ENCODE results near the gene TMTC4. TPM values are rescaled to one million over a fixed set of nuclear protein-coding genes. Genes with fewer than 3 reads are reported as not detected.

TMTC4 gene
- total RNA-seq, 2 experiments from 2014 or later, result 8.0 to 9.3 TPM

DNA sequence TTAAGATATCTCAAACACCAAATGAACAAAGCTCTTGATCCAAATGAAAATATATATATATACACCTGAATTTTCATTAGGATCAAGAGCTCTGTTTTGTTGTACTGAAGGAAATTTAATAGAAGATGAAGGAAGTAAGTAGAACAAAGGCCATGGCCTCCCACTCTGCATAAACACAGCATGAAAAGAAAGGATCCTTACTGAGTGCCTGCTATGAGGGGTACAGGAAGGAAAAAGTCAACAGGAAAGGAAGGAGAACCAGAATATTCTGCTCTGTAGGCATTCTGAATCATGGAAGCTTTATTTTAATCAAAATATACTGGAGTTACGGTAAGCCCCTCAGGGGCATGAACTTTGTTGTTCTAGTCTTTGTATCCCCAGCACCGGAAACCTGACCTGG, 22.1 kb downstream of the TMTC4 start:
- CTCF ChIA-PET, result no interaction called here
- H3K9me3 Mint-ChIP-seq, result no peaks in the 10 kb centered on the region
- no peak for ATAC-seq (ENCODE audit: poor library complexity)
- H3K4me1 Mint-ChIP-seq (ENCODE audit: low read depth), result no peaks in the 10 kb centered on the region
- peaks cover 52% of the 10 kb centered on the region for H3K36me3 Mint-ChIP-seq (ENCODE audit: low read depth)
- TF ChIP-seq, protein P1, sequence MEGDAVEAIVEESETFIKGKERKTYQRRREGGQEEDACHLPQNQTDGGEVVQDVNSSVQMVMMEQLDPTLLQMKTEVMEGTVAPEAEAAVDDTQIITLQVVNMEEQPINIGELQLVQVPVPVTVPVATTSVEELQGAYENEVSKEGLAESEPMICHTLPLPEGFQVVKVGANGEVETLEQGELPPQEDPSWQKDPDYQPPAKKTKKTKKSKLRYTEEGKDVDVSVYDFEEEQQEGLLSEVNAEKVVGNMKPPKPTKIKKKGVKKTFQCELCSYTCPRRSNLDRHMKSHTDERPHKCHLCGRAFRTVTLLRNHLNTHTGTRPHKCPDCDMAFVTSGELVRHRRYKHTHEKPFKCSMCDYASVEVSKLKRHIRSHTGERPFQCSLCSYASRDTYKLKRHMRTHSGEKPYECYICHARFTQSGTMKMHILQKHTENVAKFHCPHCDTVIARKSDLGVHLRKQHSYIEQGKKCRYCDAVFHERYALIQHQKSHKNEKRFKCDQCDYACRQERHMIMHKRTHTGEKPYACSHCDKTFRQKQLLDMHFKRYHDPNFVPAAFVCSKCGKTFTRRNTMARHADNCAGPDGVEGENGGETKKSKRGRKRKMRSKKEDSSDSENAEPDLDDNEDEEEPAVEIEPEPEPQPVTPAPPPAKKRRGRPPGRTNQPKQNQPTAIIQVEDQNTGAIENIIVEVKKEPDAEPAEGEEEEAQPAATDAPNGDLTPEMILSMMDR (IDR thresholded peaks at IDR 0.05), result no peak
- intact Hi-C loops (cut with DNase I, micrococcal nuclease), result no loop called here
- no peaks in the 10 kb centered on the region for H3K9me3 ChIP-seq (ENCODE audit: control insufficient read depth in 1 of 2, insufficient read depth in 1 of 2, low read length in 2 of 2)
- peaks cover 13% of the 10 kb centered on the region for H3K36me3 ChIP-seq (ENCODE audit: insufficient read depth, low read length)
- no peak for DNase-seq
- no peak overlapping the region for H3K4me3 Mint-ChIP-seq
- POLR2A ChIA-PET, result no interaction called here
- no peaks in the 10 kb centered on the region for H3K27me3 Mint-ChIP-seq
- no peaks in the 10 kb centered on the region for H3K4me1 ChIP-seq (ENCODE audit: insufficient read depth, low read length)
- H3K27ac Mint-ChIP-seq, result no peak overlapping the region
- no peak overlapping the region for H3K27ac ChIP-seq (ENCODE audit: low read depth in 1 of 2, low read length in 2 of 2)
- H3K4me3 ChIP-seq (ENCODE audit: low read length), result no peak overlapping the region
- no peaks in the 10 kb centered on the region for H3K27me3 ChIP-seq (ENCODE audit: control insufficient read depth in 1 of 2, insufficient read depth in 2 of 2, low read length in 2 of 2)

DNA sequence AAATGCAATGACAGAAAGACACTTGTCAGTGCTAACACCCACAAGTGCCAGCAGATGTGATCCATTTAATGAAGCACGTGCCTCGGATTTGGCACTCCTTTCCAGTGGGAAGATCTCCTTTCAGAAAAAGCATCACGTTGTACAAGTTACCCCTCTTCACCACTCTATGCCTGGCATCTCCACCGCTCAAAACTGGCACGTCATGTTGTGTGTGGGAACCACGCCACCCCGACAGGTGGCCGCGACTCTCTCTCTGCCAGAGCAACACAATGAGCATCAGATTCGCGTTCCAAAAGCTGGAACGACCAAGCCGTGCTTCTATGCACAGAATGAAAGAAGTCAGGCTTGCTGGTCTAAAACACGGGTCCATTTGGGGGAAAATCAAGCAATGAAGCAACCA, 24.3 kb downstream of the TMTC4 start:
- H3K27me3 Mint-ChIP-seq, result no peaks in the 10 kb centered on the region
- H3K4me1 Mint-ChIP-seq (ENCODE audit: low read depth), result no peaks in the 10 kb centered on the region
- no peak overlapping the region for H3K27ac ChIP-seq (ENCODE audit: low read depth in 1 of 2, low read length in 2 of 2)
- H3K9me3 Mint-ChIP-seq, result no peaks in the 10 kb centered on the region
- no peaks in the 10 kb centered on the region for H3K4me1 ChIP-seq (ENCODE audit: insufficient read depth, low read length)
- peaks cover 4% of the 10 kb centered on the region for H3K36me3 ChIP-seq (ENCODE audit: insufficient read depth, low read length)
- no peak overlapping the region for H3K4me3 Mint-ChIP-seq
- CTCF ChIA-PET, result no interaction called here
- TF ChIP-seq, protein P1 (IDR thresholded peaks at IDR 0.05), result no peak
- no peaks in the 10 kb centered on the region for H3K27me3 ChIP-seq (ENCODE audit: control insufficient read depth in 1 of 2, insufficient read depth in 2 of 2, low read length in 2 of 2)
- H3K9me3 ChIP-seq (ENCODE audit: control insufficient read depth in 1 of 2, insufficient read depth in 1 of 2, low read length in 2 of 2), result no peaks in the 10 kb centered on the region
- peaks cover 38% of the 10 kb centered on the region for H3K36me3 Mint-ChIP-seq (ENCODE audit: low read depth)
- no peak for ATAC-seq (ENCODE audit: poor library complexity)
- intact Hi-C loops (cut with DNase I, micrococcal nuclease), result no loop called here
- DNase-seq, result no peak
- POLR2A ChIA-PET, result no interaction called here
- no peak overlapping the region for H3K27ac Mint-ChIP-seq
- no peak overlapping the region for H3K4me3 ChIP-seq (ENCODE audit: low read length)

DNA sequence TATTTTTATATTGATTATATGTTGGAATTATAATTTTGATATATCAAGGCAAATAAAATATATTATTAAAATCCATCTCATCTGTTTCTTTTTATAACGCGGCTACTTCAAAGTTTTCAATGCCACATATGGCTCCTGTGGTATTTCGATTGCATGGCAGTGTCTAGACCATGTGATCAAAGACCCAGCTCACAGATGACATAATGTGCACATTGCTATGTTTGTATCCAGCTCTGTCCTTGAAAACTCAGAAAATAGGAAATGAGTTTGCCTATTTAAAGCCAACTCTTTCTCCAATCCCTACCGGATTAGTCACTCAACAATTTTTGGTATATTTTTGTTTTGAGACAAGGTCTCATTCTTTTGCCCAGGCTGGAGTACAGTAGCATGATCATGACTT, 26.2 kb downstream of the TMTC4 start:
- intact Hi-C loops (cut with DNase I, micrococcal nuclease), result no loop called here

More for the DNA sequence above, 26.2 kb downstream of the TMTC4 start:
- no peak for DNase-seq
- no peak overlapping the region for H3K27ac Mint-ChIP-seq
- TF ChIP-seq, protein P1 (IDR thresholded peaks at IDR 0.05), result no peak
- peaks cover 37% of the 10 kb centered on the region for H3K36me3 Mint-ChIP-seq (ENCODE audit: low read depth)
- Histone ChIP-seq H3K36me3 (ENCODE audit: insufficient read depth, low read length) (peaks cover 4% of the 10 kb centered on the region), H3K4me1 (ENCODE audit: insufficient read depth, low read length) (no peaks in the 10 kb centered on the region), H3K9me3 (ENCODE audit: control insufficient read depth in 1 of 2, insufficient read depth in 1 of 2, low read length in 2 of 2) (no peaks in the 10 kb centered on the region), H3K4me3 (ENCODE audit: low read length) (no peak overlapping the region), H3K27me3 (ENCODE audit: control insufficient read depth in 1 of 2, insufficient read depth in 2 of 2, low read length in 2 of 2) (no peaks in the 10 kb centered on the region), H3K27ac (ENCODE audit: low read depth in 1 of 2, low read length in 2 of 2) (no peak overlapping the region)
- CTCF ChIA-PET, result no interaction called here
- H3K9me3 Mint-ChIP-seq, result no peaks in the 10 kb centered on the region
- POLR2A ChIA-PET, result interaction anchor here (0.6 to 1.3 kb wide), 2 partner anchors 26 to 74 kb away, joined by 3 to 4 read pairs; partner anchors contain the start of gene TMTC4
- no peaks in the 10 kb centered on the region for H3K4me1 Mint-ChIP-seq (ENCODE audit: low read depth)
- H3K4me3 Mint-ChIP-seq, result no peak overlapping the region
- no peak for ATAC-seq (ENCODE audit: poor library complexity)
- H3K27me3 Mint-ChIP-seq, result no peaks in the 10 kb centered on the region
